Urinary bladder (tissue), 4 donors: ENCODE measurements around the gene ADARB2. TPM values are rescaled to one million over a fixed set of nuclear protein-coding genes. Genes with fewer than 3 reads are reported as not detected.

ENCODE experiments used
- DNase-seq: peaks from one replicate; pipeline ENCODE4 v3.0.0-alpha.2; 2015; ENCODE audit errors: extremely low spot score
- H3K27ac ChIP-seq: one replicate; pipeline ENCODE4 v1.5.1; 2013; ENCODE audit warnings: low read depth, mild to moderate bottlenecking, moderate library complexity
- H3K36me3 ChIP-seq: one replicate; pipeline ENCODE4 v1.6.1; 2013; ENCODE audit warnings: mild to moderate bottlenecking, moderate library complexity; ENCODE audit not compliant: insufficient read depth
- H3K4me1 ChIP-seq: one replicate; pipeline ENCODE4 v1.6.1; 2013; ENCODE audit warnings: mild to moderate bottlenecking, moderate library complexity; ENCODE audit not compliant: insufficient read depth
- H3K4me3 ChIP-seq: one replicate; pipeline ENCODE4 v1.5.1; 2013; ENCODE audit warnings: low read depth, low read length
- WGBS: extraction: QIAGEN DNeasy Blood & Tissue Kit; methylation state at CpG from one replicate; pipeline ENCODE4 v1.1.7; 2013; 5-methylcytosine and 5-hydroxymethylcytosine counted together
- polyA plus RNA-seq: library from polyadenylated mRNA; stranded (reverse); fragments of 200-250 nt; gene quantifications from one replicate; pipeline ENCODE4 v1.2.3, GENCODE V29; 2013
- total RNA-seq: library from RNA; depleted of rRNA; stranded (reverse); fragments of >200 nt; gene quantifications from one replicate; pipeline ENCODE4 v1.2.3, GENCODE V29; 2014
- donor health status: healthy with polysubstance abuse.
- donor health status: healthy.

ADARB2 gene
- total and polyA plus RNA-seq, 2 donors = 0.26 to 1.0 TPM

DNA sequence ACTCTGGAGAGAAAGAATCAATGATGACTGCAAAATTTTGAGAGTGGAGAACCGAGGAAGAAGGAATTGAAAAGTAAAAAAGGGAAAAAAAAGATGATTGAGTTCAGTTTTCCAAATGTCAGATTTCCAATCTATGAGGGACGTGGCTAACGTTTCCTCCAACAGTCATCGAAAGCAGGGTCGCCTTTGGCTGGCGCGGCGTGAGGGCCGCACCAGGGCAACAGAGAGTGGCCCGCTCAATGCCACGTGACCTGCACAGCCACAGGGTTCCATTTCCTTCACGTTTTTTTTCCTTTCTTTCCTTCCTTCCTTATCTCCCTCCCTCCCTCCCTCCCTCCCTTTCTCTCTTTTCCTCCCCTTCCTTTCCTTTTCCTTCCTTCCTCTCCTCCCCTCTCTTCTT, 579.3 kb downstream of the ADARB2 start:
- 89% methylated on average over 12 of the region's 12 CpGs for WGBS
- Histone ChIP-seq H3K27ac (no peak overlapping the region), H3K4me1 (no peaks in the 10 kb centered on the region), H3K4me3 (no peak overlapping the region), H3K36me3 (no peaks in the 10 kb centered on the region)
- no peak for DNase-seq

DNA sequence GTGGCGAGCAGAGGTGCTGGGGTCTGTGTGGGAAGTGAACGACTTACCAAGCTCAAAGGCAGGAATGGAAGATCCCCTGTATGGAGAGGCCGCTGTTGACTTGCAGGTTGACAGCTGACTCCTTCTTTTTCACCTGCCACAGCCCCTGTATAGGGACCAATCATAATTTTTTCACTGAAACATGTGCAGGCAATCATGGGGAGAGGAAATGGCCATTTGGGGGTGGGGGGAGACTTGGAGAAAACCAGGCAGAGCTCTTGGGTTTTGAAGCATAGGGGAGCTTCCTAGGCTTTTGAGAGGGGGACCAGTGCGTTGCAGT, 579.8 kb downstream of the ADARB2 start:
- Histone ChIP-seq H3K27ac (no peak overlapping the region), H3K36me3 (no peaks in the 10 kb centered on the region), H3K4me1 (no peaks in the 10 kb centered on the region), H3K4me3 (no peak overlapping the region)
- 85% methylated on average over 4 of the region's 4 CpGs for WGBS
- no peak for DNase-seq

GRCh38 chr10:1156921-1157614, 580.3 kb downstream of the ADARB2 start:
- no peak for DNase-seq
- WGBS = 90% methylated on average over 17 of the region's 17 CpGs
- no peaks in the 10 kb centered on the region for H3K36me3 ChIP-seq
- H3K4me3 ChIP-seq = no peak overlapping the region
- H3K27ac ChIP-seq = no peak overlapping the region
- no peaks in the 10 kb centered on the region for H3K4me1 ChIP-seq

- H3K4me3 ChIP-seq = no peak overlapping the region
- no peaks in the 10 kb centered on the region for H3K36me3 ChIP-seq
- no peaks in the 10 kb centered on the region for H3K4me1 ChIP-seq
- no peak for DNase-seq
- 85% methylated on average over 8 of the region's 8 CpGs for WGBS
- no peak overlapping the region for H3K27ac ChIP-seq
Measured at GRCh38 chr10:1156616-1156886, 580.8 kb downstream of the ADARB2 start.

DNA sequence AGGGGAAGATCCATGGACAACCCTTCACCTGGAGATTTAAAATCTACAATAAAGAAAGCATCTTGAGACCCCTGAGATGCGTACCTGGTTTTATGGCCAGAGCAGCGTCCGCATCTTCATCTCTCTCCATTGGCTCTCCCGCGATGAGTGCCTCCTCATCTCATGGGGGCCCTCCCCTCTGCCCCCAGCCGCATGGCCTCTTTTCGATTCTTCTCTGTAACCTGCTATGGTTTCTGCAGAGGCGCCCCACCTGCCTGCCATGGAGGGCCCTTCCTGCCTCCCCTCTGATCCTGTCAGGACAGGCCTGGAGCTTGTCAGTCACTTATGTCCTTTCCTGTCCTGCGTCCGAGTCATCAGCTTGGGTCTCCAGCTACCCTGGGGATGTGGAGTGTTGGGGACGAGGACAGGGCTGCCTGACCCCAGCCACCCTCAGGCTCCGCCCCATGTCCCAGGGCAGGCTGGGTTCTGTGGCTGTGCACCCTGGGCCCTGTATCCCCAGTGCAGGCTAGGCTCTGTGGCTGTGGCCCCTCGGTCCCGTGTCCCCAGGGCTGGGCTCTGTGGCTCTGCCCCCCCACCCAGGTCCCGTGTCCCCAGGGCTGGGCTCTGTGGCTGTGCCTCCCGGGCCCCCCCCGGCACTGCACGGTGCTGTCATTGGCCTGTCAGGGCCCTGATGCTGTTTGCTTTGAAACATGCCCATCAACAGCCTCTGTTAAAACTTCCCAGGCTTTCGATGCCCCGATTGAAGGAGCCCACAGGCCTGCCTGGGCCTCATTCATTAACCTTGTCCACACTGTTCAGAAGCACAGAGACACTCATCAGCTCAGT, 581.3 kb downstream of the ADARB2 start:
- 87% methylated on average over 20 of the region's 20 CpGs for WGBS

DNA sequence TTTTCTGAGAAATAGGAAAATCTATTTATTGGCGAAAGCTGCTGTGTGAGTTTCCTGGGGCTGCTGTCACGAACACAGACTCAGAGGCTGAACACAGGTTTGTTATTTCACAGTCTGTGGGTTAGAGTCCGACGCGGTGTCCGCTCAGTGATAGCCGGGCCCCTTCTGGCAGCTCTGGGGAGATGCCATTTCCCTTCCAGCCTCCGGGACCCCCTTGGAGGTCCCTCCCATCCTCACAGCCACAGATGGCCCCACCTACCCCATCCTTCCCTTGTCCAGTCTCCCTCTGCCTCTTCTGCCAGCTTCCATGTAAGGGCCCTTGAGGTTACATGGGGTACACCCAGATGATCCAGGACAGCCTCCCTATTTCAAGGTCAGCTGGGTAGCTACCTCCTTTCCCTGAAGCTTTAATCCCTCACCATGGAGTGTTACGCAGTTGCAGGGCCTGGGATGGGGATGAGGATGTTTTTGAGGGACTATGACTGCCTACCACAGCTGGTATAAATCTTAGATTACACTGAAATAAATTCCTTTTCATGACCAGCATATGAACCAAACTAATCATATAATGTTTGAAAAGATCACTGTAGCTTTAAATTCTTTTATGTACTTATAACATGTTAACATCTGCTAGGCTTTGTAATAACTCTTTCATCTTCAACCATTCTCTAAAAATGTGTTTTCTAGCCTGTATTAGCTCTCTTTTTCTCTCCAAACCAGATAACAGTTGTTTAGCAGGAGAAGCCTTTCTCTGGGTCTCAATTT, 582.6 kb downstream of the ADARB2 start:
- Histone ChIP-seq H3K4me1 (no peaks in the 10 kb centered on the region), H3K36me3 (no peaks in the 10 kb centered on the region), H3K27ac (no peak overlapping the region), H3K4me3 (no peak overlapping the region)
- WGBS = 49% methylated on average over 9 of the region's 9 CpGs
- no peak for DNase-seq

More for the DNA sequence above, 581.3 kb downstream of the ADARB2 start:
- no peaks in the 10 kb centered on the region for H3K4me1 ChIP-seq
- no peak for DNase-seq
- H3K36me3 ChIP-seq = no peaks in the 10 kb centered on the region
- no peak overlapping the region for H3K4me3 ChIP-seq
- no peak overlapping the region for H3K27ac ChIP-seq

GRCh38 chr10:1153805-1154351, 583.4 kb downstream of the ADARB2 start:
- Histone ChIP-seq H3K27ac (no peak overlapping the region), H3K4me3 (no peak overlapping the region), H3K36me3 (no peaks in the 10 kb centered on the region), H3K4me1 (no peaks in the 10 kb centered on the region)
- 79% methylated on average over 20 of the region's 20 CpGs for whole genome bisulfite sequencing
- no peak for DNase-seq

DNA sequence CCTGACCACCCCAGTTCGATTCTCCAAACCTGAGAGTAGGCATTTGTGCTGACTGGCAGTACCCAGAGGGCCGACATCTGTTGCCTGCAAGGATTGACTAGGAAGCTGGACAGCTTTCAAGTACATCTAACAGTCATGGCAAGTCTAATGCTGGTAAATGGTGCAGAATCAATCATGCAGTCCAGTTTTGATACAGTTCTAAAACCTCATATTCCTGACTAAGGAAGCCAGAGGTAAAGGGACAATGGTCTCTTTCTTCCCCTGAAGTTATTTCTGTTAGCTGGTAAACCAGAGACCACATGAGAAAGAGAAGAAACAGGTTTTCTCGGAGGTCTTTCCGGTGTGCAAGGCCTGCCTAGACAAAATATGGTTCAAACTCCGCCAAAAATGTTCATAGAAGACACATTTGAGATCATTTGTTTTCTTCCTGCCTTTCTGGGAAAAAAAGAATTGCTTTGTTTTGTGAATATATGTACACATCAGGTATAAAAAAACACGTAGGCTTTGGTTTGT, 584.0 kb downstream of the ADARB2 start:
- H3K36me3 ChIP-seq = no peaks in the 10 kb centered on the region
- no peak overlapping the region for H3K27ac ChIP-seq
- no peaks in the 10 kb centered on the region for H3K4me1 ChIP-seq
- 94% methylated on average over 6 of the region's 6 CpGs for WGBS
- no peak overlapping the region for H3K4me3 ChIP-seq
- DNase-seq = no peak

GRCh38 chr10:1152386-1153250, 584.7 kb downstream of the ADARB2 start:
- Histone ChIP-seq H3K4me3 (no peak overlapping the region), H3K36me3 (no peaks in the 10 kb centered on the region), H3K4me1 (no peaks in the 10 kb centered on the region), H3K27ac (no peak overlapping the region)
- no peak for DNase-seq
- WGBS = 92% methylated on average over 32 of the region's 32 CpGs

GRCh38 chr10:1151076-1152033, 586.0 kb downstream of the ADARB2 start:
- no peak for DNase-seq

DNA sequence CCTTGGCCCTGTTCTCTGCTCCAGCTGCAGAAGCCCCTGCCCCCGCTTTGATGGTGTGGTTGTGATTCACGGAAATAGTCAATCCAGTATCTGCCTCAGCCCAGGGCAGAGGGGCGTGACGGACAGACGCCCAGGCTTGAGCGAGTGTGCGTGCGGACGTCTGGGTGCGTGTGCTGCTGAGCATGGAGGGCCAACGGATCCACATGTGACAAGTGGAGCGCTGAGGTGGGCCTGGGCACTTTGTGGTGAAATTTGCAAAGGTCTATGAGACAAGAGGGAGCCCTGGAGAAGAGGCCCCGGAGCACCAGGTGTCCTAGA, 586.7 kb downstream of the ADARB2 start:
- no peak overlapping the region for H3K27ac ChIP-seq
- no peak for DNase-seq

More at GRCh38 chr10:1151076-1152033, 586.0 kb downstream of the ADARB2 start:
- WGBS = 87% methylated on average over 15 of the region's 15 CpGs
- no peak overlapping the region for H3K4me3 ChIP-seq
- no peaks in the 10 kb centered on the region for H3K36me3 ChIP-seq
- no peaks in the 10 kb centered on the region for H3K4me1 ChIP-seq
- H3K27ac ChIP-seq = no peak overlapping the region

More for the DNA sequence above, 586.7 kb downstream of the ADARB2 start:
- Histone ChIP-seq H3K4me3 (no peak overlapping the region), H3K36me3 (no peaks in the 10 kb centered on the region), H3K4me1 (no peaks in the 10 kb centered on the region)
- 89% methylated on average over 13 of the region's 13 CpGs for WGBS
